ENCODE results near the gene FOXE3. TPM values are rescaled to one million over a fixed set of nuclear protein-coding genes. Genes with fewer than 3 reads are reported as not detected.

The FOXE3 gene
- total and polyA plus RNA-seq, 2 donors (not counting 1 experiment from before 2014, with no cell fraction given): not detected

DNA sequence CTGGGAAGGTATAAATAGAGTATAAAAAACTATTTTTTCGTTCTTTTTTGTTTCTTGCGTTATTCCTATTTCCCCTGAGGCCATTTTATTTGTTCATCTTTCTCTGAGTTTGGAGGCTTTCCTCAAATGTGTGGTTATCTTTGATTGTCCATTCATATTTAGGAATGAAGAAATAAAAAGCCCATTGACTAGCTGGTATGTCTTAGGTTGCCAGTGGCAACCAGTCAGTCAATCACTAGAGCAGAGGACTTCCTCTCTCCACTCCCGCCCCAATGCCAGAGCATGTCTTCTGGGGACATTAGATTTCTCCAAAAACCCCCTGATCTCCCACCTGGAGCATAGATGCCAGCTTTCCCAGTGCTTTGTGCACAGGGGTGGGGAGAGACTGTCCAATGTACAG is 20.7 kb upstream of the FOXE3 start:
- TF ChIP-seq EZH2 (IDR thresholded peaks at IDR 0.05; ENCODE audit: low read length, missing control alignments): no peak
- TF ChIP-seq, protein P1, sequence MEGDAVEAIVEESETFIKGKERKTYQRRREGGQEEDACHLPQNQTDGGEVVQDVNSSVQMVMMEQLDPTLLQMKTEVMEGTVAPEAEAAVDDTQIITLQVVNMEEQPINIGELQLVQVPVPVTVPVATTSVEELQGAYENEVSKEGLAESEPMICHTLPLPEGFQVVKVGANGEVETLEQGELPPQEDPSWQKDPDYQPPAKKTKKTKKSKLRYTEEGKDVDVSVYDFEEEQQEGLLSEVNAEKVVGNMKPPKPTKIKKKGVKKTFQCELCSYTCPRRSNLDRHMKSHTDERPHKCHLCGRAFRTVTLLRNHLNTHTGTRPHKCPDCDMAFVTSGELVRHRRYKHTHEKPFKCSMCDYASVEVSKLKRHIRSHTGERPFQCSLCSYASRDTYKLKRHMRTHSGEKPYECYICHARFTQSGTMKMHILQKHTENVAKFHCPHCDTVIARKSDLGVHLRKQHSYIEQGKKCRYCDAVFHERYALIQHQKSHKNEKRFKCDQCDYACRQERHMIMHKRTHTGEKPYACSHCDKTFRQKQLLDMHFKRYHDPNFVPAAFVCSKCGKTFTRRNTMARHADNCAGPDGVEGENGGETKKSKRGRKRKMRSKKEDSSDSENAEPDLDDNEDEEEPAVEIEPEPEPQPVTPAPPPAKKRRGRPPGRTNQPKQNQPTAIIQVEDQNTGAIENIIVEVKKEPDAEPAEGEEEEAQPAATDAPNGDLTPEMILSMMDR (conservative IDR thresholded peaks at IDR 0.05 in 1 of 2, IDR thresholded peaks at IDR 0.05 in 1 of 2; ENCODE audit: low read depth in 1 of 2, low read length in 2 of 2): no peak
- H3K4me2 ChIP-seq (ENCODE audit: extremely low read depth, insufficient read depth, low read length): no peak overlapping the region
- H3K27ac ChIP-seq (ENCODE audit: insufficient read depth, low read length): no peak overlapping the region
- no peaks in the 10 kb centered on the region for H3K4me1 ChIP-seq (ENCODE audit: control insufficient read depth, extremely low read depth, insufficient read depth, low read length)
- H2AFZ ChIP-seq (ENCODE audit: low read length): no peak overlapping the region
- H3K4me3 ChIP-seq (replicated peaks in 1 of 4; ENCODE audit: control extremely low read depth in 1 of 4, insufficient read depth in 1 of 4, low read depth in 3 of 4, low read length in 4 of 4): no peak overlapping the region
- H3K9ac ChIP-seq (ENCODE audit: insufficient read depth, low read length): no peak overlapping the region
- no peaks in the 10 kb centered on the region for H3K36me3 ChIP-seq (ENCODE audit: control insufficient read depth, insufficient read depth, low read length)
- peaks cover 6% of the 10 kb centered on the region for H3K27me3 ChIP-seq (ENCODE audit: control insufficient read depth, insufficient read depth, low read length)
- H3K9me3 ChIP-seq (ENCODE audit: control insufficient read depth, insufficient read depth, low read depth, low read length): no peaks in the 10 kb centered on the region
- DNase-seq (ENCODE audit: low read depth in 2 of 2): no peak
- no peaks in the 10 kb centered on the region for H3K79me2 ChIP-seq (ENCODE audit: control insufficient read depth, insufficient read depth, low read length)
- no peaks in the 10 kb centered on the region for H4K20me1 ChIP-seq (ENCODE audit: control insufficient read depth, extremely low read depth, insufficient read depth, low read length)

- no peak for DNase-seq (ENCODE audit: low read depth in 2 of 2)
- TF ChIP-seq, protein P1 (conservative IDR thresholded peaks at IDR 0.05 in 1 of 2, IDR thresholded peaks at IDR 0.05 in 1 of 2; ENCODE audit: low read depth in 1 of 2, low read length in 2 of 2): no peak
- no peak for TF ChIP-seq EZH2 (IDR thresholded peaks at IDR 0.05; ENCODE audit: low read length, missing control alignments)
- Histone ChIP-seq H3K9me3 (ENCODE audit: control insufficient read depth, insufficient read depth, low read depth, low read length) (no peaks in the 10 kb centered on the region), H3K27ac (ENCODE audit: insufficient read depth, low read length) (no peak overlapping the region), H3K27me3 (ENCODE audit: control insufficient read depth, insufficient read depth, low read length) (peaks cover 8% of the 10 kb centered on the region), H3K79me2 (ENCODE audit: control insufficient read depth, insufficient read depth, low read length) (no peaks in the 10 kb centered on the region), H3K36me3 (ENCODE audit: control insufficient read depth, insufficient read depth, low read length) (no peaks in the 10 kb centered on the region), H3K4me2 (ENCODE audit: extremely low read depth, insufficient read depth, low read length) (no peak overlapping the region), H3K9ac (ENCODE audit: insufficient read depth, low read length) (no peak overlapping the region), H3K4me1 (ENCODE audit: control insufficient read depth, extremely low read depth, insufficient read depth, low read length) (no peaks in the 10 kb centered on the region), H3K4me3 (replicated peaks in 1 of 4; ENCODE audit: control extremely low read depth in 1 of 4, insufficient read depth in 1 of 4, low read depth in 3 of 4, low read length in 4 of 4) (no peak overlapping the region), H4K20me1 (ENCODE audit: control insufficient read depth, extremely low read depth, insufficient read depth, low read length) (no peaks in the 10 kb centered on the region), H2AFZ (ENCODE audit: low read length) (no peak overlapping the region)
Measured at GRCh38 chr1:47396671-47397196, 19.4 kb upstream of the FOXE3 start.

GRCh38 chr1:47399138-47399845 is 16.8 kb upstream of the FOXE3 start:
- Histone ChIP-seq H4K20me1 (ENCODE audit: control insufficient read depth, extremely low read depth, insufficient read depth, low read length) (no peaks in the 10 kb centered on the region), H2AFZ (ENCODE audit: low read length) (no peak overlapping the region), H3K79me2 (ENCODE audit: control insufficient read depth, insufficient read depth, low read length) (no peaks in the 10 kb centered on the region), H3K4me3 (replicated peaks in 1 of 4; ENCODE audit: control extremely low read depth in 1 of 4, insufficient read depth in 1 of 4, low read depth in 3 of 4, low read length in 4 of 4) (no peak overlapping the region), H3K36me3 (ENCODE audit: control insufficient read depth, insufficient read depth, low read length) (no peaks in the 10 kb centered on the region), H3K27ac (ENCODE audit: insufficient read depth, low read length) (no peak overlapping the region), H3K4me2 (ENCODE audit: extremely low read depth, insufficient read depth, low read length) (no peak overlapping the region), H3K9me3 (ENCODE audit: control insufficient read depth, insufficient read depth, low read depth, low read length) (no peaks in the 10 kb centered on the region), H3K4me1 (ENCODE audit: control insufficient read depth, extremely low read depth, insufficient read depth, low read length) (no peaks in the 10 kb centered on the region), H3K27me3 (ENCODE audit: control insufficient read depth, insufficient read depth, low read length) (peaks cover 12% of the 10 kb centered on the region), H3K9ac (ENCODE audit: insufficient read depth, low read length) (no peak overlapping the region)
- no peak for DNase-seq (ENCODE audit: low read depth in 2 of 2)
- TF ChIP-seq EZH2 (IDR thresholded peaks at IDR 0.05; ENCODE audit: low read length, missing control alignments): no peak
- TF ChIP-seq, protein P1 (conservative IDR thresholded peaks at IDR 0.05 in 1 of 2, IDR thresholded peaks at IDR 0.05 in 1 of 2; ENCODE audit: low read depth in 1 of 2, low read length in 2 of 2): no peak

Data from fibroblast of lung (primary cell).